Stimulated activated naive CD8-positive, alpha-beta T cell treated with anti-CD3 and anti-CD28 coated beads, Interleukin-15, Interleukin-2, amounts not matched to agents 100 U/mL and 50 U/mL, for 24 hours (primary cell): Measurements from ENCODE around the gene PNPLA5.

Experiments
- ATAC-seq: fragments of 150-1000 bp; cut with Tn5 transposase; one replicate; pipeline ENCODE4 v1.10.0; 2021
- DNase-seq: peaks from one replicate; pipeline ENCODE4 v3.0.0; 2021

PNPLA5 gene

GRCh38 chr22:43854786-43855271 is 37.0 kb downstream of the PNPLA5 start:
- no peak for ATAC-seq
- no peak for DNase-seq

GRCh38 chr22:43854121-43854785 is 37.6 kb downstream of the PNPLA5 start:
- no peak for DNase-seq
- no peak for ATAC-seq

DNA sequence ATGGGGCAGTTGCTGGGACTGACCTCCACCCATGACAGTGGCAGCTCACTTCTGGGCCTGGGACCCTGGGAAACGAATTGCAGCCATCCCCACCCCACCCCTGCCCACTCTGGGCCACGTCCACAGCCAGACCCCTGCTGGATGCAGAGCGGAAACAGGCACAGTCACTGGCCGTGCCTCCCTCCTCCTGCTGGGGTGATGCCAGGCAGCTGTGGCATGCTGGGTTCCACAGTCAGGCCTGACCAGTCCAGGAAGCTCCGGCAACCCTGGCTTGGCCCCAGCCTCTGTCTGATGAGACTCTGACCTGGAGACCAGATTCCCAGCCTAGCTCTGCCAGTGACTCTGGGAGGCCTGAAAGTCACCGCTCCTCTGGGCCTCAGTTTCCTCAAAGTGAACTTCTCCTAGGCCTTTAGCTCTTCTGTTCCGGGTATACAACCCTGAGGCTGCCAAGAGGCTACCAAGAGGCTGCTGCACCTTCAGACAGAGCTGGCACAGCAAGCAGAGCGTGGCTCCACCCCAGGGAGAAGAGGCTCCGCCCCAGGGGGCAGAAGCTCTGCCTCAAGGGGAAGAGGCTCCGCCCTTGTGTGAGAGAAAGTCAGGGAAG is 38.4 kb downstream of the PNPLA5 start:
- ATAC-seq: no peak

GRCh38 chr22:43852573-43853327 is 39.1 kb downstream of the PNPLA5 start:
- ATAC-seq (no peak), DNase-seq (no peak)

More for the DNA sequence above, 38.4 kb downstream of the PNPLA5 start:
- no peak for DNase-seq

GRCh38 chr22:43851979-43852307 is 39.9 kb downstream of the PNPLA5 start:
- no peak for DNase-seq
- ATAC-seq: no peak

GRCh38 chr22:43851058-43851978 is 40.5 kb downstream of the PNPLA5 start:
- no peak for DNase-seq

DNA sequence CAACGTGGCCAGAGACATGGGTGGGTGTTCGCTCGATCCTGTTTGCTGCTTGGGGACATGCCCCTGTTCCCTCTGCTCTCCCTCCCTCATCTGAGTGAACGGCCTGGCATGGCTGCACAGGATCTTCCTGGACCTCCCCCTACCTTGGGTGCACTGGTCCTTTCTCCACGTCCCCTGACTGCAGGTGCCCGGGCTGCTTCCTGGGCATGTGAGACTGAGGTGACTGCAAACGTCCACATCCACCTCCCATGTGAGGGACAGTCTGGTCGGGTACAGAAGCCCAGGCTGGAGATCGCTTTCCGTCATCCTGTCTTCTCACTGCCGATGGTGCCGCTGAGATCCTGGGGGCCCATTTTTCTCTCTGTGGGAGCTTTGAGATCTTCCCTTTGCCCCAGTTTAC is 41.3 kb downstream of the PNPLA5 start:
- ATAC-seq: no peak
- no peak for DNase-seq

More at GRCh38 chr22:43851058-43851978, 40.5 kb downstream of the PNPLA5 start:
- no peak for ATAC-seq

DNA sequence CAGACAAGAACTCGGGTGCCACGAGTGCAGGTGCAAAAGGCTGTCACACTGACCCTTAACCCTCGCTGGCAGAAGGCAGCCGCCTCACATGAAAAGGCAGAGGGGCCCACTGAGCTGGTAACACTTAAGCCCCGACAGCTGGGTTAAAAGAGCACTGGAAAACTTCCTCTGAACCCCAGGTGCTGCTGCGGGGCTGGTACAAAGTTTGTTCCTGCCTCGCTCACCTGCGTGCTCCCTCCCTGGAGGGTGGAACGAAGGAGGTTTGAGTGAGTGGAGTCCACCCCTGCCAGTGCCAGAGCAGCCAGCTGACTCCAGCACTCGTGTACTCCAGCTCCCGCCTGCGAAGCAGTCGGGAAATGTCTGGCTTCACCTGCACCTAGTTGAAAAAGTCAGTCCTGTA is 42.1 kb downstream of the PNPLA5 start:
- DNase-seq: no peak
- ATAC-seq: no peak

- DNase-seq (no peak), ATAC-seq (no peak)
These were observed 43.2 kb downstream of the PNPLA5 start for GRCh38 chr22:43848366-43849171.

- ATAC-seq: no peak
- DNase-seq: no peak
These were observed 44.2 kb downstream of the PNPLA5 start for GRCh38 chr22:43847376-43848289.

DNA sequence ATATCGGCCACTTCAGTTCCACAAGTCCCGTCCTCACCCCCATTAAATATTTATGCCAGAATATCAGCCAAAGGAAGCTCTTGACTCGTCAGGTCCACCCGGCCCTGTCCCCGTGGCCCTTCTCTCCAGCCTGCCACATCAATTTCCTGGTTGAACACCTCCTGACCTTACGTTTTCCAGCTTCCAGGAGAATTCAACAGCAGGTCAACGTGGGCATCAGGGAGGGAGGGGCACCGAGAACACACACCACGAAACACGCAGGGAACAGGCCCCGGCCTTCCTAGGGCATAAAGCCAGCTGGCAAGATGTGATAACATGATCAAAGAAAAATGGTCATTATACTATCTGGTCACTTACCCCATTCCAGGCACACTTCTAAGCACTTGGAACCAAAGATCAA is 44.8 kb downstream of the PNPLA5 start:
- ATAC-seq (no peak), DNase-seq (no peak)

DNA sequence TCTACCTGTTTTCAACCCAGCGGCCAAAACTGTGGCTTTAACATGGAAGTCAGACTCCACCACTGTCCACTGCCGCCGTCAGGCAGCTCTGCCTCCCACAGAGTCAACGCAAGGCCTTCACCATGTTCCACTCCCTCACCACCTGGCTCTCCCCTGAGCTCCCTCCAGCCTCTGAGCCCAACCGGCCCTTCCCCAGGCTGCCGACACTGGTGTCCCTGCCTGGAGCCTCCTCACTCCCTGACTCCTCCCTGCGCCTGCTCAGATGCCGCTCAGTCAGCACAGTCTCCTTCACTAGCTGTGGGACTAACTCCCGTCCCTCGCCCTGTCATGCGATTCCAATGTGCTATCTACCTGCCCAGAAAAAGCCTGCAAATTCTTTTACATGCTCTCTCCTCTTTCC is 45.8 kb downstream of the PNPLA5 start:
- no peak for DNase-seq

DNA sequence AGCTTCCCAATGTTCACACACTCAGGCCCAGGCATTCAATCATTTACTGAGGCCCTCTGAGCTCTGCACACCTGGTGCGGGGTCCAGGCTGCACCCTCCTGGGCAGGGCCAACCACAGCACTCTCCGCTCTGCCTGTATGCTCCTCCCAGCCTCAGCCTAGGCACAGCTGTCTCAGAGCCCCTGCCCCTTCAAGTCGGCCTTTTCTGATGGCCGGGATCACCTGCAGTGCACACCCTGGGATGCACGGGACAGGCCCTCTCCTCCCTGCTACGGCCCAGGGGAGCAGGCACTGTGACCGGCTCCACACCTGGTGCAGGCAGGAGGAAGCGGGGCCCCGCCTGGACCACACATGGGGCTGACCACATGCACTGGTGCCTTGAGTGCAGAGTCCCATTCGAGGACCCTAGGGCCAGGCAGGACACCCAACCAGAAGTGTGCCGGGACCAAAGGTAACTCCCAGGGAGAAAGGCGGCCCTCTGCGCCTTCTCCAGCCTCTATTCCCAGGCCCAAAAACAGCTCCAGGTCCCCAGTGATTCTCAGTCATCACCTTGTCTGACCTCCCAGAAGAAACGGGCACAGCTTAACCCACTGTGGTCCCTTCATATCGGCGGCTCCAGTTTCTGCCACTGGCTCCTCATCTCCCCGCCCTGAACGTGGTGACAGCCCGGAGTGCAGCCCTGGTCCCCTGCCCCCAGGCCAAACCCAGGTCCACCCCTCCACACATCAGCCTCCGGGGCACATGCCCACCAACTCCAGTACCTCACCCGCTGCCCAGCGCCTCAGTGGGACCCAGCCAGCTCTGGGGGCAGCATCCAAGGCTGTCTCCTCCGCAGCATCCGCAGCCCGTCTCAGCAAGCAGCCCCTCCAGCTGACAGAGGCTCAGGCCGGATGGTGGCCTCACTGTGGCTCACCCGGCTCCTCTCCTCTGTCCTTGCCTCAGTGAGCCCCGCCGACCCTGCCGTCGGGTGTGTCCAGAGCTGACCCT is 47.0 kb downstream of the PNPLA5 start:
- ATAC-seq: no peak
- no peak for DNase-seq

More for the DNA sequence above, 45.8 kb downstream of the PNPLA5 start:
- no peak for ATAC-seq

DNA sequence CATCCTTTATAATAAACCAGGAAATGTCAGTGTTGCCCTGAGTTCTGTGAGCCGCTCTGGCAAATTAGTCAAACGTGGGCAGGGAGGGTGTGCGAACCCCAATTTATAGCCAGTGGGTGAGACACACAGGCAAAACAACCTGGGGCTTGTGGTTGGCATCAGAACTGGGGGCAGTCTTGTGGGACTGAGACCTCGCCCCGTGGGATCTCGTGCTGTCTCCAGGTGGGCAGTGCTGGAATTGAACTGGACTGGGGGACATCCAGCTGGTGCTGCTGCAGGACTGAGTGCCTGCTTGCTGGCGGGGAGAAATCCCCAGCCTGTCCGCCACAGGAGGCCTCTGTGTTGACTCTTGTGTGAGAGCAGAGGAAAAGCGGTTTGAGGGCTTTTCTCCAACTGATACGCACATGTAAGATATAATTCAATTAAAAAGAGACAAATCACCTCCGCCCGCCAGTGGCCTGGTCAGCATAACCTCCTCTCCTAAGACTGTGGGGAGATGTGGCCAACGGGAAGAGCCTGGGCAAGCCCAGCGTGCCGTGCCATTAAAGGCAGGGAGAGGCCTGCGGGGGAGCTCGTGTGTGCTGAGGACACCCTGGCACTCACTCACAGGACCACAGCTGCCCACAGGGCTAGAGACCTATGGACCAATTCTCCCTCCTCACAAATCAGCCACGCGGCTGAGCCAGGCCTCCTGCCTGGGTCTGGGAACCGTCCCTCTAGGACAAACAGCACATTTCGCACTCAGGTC is 47.9 kb downstream of the PNPLA5 start:
- no peak for ATAC-seq
- DNase-seq: no peak

DNA sequence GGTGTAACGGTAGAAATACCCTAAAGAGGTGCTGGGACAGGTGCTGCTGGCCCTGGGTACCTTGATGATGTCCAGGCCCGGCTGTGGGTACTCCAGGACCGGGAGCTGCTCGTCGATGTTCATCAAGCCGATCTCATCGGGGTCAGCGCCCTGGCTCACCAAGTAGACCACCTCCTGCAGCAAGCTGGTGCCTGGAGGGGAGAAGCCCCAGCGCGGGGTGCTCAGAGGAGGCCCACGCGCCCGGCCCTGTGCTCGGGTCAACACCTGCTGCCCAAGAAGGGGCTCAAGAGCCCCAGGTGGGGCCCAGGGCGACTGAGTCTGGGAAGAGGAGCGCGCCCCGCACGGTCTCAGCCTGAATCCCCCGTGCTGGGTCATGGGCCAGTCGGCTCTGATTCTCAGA is 50.1 kb downstream of the PNPLA5 start:
- ATAC-seq: no peak
- no peak for DNase-seq

- DNase-seq: no peak
- no peak for ATAC-seq
These were observed 51.0 kb downstream of the PNPLA5 start for GRCh38 chr22:43840851-43841250.

- DNase-seq: no peak
- ATAC-seq: no peak
These were observed 51.4 kb downstream of the PNPLA5 start for GRCh38 chr22:43840431-43840830.

- DNase-seq: no peak
- no peak for ATAC-seq
These were observed 52.0 kb downstream of the PNPLA5 start for GRCh38 chr22:43839781-43840180.
